GM18505 (cell line): Measurements from ENCODE around the gene PTOV1.

ENCODE experiments used
- ATAC-seq: cut with Tn5 transposase; IDR thresholded peaks from one replicate; pipeline ENCODE4 v1.9.1; 2021; ENCODE audit not compliant: unreplicated experiment
- POLR2A ChIP-seq: IDR thresholded peaks from 4 replicates; pipeline ENCODE4 v1.6.1; 2011; ENCODE audit warnings: borderline replicate concordance; ENCODE audit not compliant: insufficient read depth, insufficient read length; ENCODE audit errors: extremely low read depth

Gene PTOV1

GRCh38 chr19:49884109-49884508 lies 33.1 kb downstream of the PTOV1 start:
- no peak for TF ChIP-seq POLR2A
- no peak for ATAC-seq

GRCh38 chr19:49884760-49885159 lies 33.8 kb downstream of the PTOV1 start:
- TF ChIP-seq POLR2A: no peak
- ATAC-seq: no peak

GRCh38 chr19:49887037-49887664 lies 36.2 kb downstream of the PTOV1 start:
- ATAC-seq: no peak

GRCh38 chr19:49887665-49888509 lies 36.9 kb downstream of the PTOV1 start:
- no peak for TF ChIP-seq POLR2A
- no peak for ATAC-seq

More at GRCh38 chr19:49887037-49887664, 36.2 kb downstream of the PTOV1 start:
- no peak for TF ChIP-seq POLR2A

- ATAC-seq: no peak
- TF ChIP-seq POLR2A: peak; percentile 49
Measured at GRCh38 chr19:49888510-49888824, 37.5 kb downstream of the PTOV1 start.

GRCh38 chr19:49889038-49889686 lies 38.2 kb downstream of the PTOV1 start:
- no peak for ATAC-seq
- peak; percentile 21 for TF ChIP-seq POLR2A

- peak; percentile 33 for ATAC-seq
- no peak for TF ChIP-seq POLR2A
Measured at GRCh38 chr19:49889687-49890348, 38.9 kb downstream of the PTOV1 start.

GRCh38 chr19:49890349-49891311 lies 39.7 kb downstream of the PTOV1 start:
- ATAC-seq: peak; percentile 42

GRCh38 chr19:49891393-49891792 lies 40.4 kb downstream of the PTOV1 start:
- ATAC-seq: no peak
- TF ChIP-seq POLR2A: no peak

More at GRCh38 chr19:49890349-49891311, 39.7 kb downstream of the PTOV1 start:
- TF ChIP-seq POLR2A: peak; percentile 12

GRCh38 chr19:49892716-49893115 lies 41.8 kb downstream of the PTOV1 start:
- no peak for ATAC-seq
- no peak for TF ChIP-seq POLR2A

GRCh38 chr19:49894011-49894664 lies 43.2 kb downstream of the PTOV1 start:
- no peak for ATAC-seq
- TF ChIP-seq POLR2A: peak; percentile 35
